GM18507 (cell line): Measurements from ENCODE around the gene CYB5RL.

Experiments used
- DNase-seq: peaks from one replicate; pipeline ENCODE4 v3.0.0; 2011; ENCODE audit warnings: low read depth; ENCODE audit not compliant: insufficient read length; ENCODE audit errors: extremely low spot score
- FAIRE-seq: peaks from 2 replicates; lab custom pipeline; 2011; peaks lifted over from hg19 to GRCh38; lab: Jason Lieb, UNC

CYB5RL gene

DNA sequence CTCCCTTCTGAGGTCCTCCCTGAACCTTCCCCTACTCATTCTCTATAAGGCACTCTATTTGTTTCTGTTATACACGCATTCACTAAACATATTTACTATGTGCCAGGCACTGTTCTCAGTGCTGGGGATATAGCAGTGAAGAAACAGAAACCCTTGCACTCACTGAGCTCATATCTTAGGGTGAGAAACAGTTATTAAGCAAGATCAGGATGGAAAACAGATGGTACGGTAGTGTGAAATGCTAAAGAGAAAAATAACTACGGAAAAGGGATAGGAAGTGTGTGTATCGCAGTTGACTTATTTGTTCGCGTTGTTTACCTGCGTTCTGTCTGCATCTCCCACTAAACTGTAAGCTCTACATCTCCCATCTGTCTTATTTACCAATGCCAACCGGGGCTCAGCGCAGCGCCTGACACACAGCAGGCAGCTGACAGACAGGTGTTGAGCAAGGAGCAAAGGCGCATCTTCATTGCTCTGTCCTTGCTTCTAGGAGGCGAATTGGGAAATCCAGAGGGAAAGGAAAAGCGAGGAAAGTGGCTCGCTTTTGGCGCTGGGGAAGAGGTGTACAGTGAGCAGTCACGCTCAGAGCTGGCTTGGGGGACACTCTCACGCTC is 572 bp downstream of the CYB5RL start:
- FAIRE-seq, result no peak
- DNase-seq, result no peak

DNA sequence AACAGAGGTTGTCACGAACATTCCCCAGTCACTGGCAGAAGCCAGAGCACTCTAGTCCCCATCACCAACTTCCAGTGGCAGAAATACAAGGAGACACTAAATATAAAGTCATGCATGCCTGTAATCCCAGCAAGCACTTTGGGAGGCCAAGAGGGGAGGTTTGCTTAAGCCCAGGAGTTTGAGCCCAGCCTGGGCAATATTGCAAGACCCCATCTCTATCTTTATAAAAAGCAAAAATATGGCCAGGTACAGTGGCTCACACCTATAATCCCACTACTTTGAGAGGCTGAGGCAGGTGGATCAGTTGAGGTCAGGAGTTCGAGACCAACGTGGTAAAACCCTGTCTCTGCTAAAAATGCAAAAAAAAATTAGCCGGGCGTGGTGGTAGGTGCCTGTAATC is 6.4 kb downstream of the CYB5RL start:
- no peak for FAIRE-seq
- DNase-seq, result no peak

DNA sequence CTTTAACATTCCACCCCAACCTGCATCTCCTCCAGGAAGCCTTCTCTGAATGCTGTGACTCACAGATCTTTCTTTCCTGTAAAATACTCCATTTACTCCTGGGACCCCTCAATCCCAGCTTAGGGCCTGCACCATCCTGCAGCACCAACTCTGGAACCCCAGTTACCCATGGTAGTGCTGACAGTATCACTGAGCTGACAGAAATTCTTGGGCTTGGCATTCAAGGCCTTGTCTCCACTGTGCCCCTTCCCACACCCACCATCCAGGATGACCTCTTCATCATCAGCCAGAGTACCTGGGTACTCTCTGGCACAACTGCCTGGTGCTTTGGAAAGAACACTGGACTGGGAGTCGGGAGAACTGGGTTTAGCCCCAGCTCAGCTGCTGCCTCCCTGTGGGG is 8.3 kb downstream of the CYB5RL start:
- no peak for DNase-seq
- no peak for FAIRE-seq

DNA sequence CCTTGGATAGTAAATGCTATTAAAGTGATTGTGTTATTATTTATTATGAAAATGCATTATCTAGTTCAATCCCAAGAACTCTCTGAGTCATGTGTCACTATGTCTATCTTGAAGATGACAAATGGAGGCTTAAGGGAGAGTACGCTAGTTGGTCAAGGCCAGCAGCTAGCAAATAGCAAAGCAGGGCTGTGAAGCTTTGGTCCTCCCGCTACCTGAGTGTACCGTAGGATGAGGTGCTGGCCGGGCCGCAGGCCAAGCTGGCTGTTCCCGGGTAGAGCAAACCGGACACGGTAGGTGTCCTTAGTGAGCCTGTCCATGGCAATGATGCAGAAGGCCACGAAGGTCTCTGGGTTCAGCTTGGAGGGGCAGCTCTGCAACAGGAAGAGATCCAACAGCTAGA is 9.3 kb downstream of the CYB5RL start:
- no peak for FAIRE-seq
- DNase-seq, result no peak

DNA sequence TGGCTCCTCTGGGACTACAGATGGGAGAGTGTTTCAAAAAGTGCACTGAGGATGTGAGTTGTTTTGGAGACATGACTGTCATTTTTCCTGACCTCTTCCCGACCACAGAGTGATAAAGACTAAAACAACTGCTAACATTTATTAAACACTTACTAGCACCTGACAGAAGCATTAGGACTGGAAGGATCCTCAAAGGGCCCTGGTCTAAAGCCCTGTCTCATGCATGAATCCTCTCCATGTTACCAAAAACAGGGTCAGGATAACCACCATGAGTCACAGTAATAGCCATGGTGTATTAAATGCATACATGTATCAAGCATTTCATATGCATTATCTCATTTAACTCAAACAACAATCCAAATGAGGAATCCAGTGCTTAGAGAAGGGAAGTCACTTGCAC is 11.5 kb downstream of the CYB5RL start:
- FAIRE-seq (no peak), DNase-seq (no peak)

DNA sequence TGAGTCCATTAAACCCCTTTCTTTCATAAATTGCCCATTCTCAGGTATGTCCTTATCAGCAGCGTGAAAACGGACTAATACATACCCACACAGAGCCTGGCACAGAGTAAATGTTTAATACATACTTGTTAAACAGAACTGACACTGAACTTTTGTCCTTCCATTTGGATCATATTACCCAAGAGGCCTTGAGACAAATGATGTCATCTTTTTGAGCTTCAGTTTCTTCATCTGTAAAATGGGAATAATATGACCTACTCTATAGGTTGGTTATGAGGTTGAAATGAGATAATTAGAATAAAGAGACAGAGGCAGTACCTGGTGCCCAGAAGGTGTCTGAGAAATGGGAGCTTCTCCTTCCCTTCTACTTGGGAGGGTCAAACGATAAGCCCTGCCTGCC is 13.8 kb downstream of the CYB5RL start:
- DNase-seq, result no peak
- FAIRE-seq, result no peak

DNA sequence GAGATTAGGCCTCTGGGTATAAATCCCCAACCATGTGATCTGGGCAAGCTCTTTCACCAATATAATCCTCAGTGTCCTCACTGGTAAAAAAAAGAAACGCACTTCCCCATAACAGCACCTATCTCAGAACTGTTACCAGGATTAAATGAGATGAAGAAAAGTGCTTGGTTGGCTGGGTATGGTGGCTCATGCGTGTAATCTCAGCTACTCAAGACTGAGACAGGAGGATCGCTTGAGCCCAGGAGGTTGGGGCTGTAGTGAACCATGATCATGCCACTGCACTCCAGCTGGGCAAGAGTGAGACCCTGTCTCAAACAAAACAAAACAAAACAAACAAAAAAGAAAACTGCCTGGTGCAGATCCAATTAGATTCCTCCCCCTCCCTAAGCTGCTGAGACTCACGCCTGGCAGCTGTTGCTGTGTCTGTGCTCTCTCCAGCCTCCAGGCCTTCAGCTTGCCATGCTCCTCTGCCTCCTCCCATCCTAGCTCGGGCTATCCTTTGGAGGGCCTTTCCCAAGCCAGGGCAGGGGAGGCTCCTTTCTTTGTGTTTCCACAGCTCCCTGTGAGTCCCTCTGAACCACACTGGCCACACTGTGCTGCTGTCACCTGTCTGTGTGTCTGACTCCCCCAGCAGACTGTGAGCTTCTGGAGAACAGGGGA is 19.0 kb downstream of the CYB5RL start:
- no peak for DNase-seq
- no peak for FAIRE-seq

DNA sequence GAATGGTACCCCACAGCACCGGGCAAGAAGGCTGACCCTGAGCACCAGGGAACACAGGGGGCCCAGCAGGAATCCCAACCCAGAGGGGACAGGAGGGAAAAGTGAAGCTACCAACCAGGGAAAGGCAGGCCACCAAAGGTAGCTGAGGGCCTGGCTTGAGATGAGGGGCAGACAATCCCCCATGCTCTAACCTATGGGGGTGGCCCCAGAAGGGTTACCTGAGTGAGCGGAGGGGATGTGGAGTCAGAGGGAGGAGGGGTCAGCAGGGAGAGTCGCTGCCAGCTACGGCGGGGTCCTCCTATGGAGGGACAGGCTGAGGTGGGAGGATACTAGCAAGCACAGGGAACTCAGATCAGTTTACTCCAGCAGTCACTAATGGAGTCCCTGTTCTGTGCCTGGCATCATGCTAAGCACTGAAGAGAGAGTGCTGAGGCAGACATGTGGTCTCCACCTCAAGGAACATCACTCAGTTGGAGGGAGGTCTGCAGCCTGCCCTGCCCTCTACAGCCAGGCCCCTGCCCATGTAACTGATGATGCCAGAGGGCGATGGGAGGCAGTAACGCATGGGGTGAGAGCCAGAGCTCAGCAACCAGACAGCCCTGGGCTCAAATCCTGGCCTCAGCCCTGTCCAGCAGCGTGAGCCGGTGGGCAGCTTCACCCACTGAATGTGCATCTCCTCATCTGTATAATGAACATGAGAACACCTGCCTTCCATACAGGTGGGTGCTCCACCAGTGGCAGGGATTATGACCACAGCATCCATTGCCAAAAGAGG is 21.3 kb downstream of the CYB5RL start:
- FAIRE-seq (no peak), DNase-seq (no peak)

DNA sequence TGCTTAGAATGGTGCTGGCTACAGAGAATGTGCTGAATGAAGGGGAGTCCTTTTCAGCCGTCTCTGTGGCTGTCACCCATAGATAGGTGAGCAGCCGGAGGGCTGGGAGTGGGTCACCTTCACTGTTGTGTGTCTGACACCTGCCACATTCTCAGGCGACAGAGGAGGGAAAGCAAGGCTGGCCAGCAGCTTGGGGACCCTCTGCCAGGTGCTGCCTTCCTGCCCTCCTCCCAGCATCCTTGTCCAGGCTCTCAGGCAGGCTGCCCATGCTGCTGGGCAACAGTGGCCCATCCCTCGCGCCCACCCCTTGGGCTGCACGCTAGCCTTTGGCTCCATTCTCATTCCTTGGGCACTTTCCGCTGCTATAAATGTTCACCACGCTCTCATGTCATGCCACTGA is 22.1 kb downstream of the CYB5RL start:
- DNase-seq, result no peak
- no peak for FAIRE-seq

DNA sequence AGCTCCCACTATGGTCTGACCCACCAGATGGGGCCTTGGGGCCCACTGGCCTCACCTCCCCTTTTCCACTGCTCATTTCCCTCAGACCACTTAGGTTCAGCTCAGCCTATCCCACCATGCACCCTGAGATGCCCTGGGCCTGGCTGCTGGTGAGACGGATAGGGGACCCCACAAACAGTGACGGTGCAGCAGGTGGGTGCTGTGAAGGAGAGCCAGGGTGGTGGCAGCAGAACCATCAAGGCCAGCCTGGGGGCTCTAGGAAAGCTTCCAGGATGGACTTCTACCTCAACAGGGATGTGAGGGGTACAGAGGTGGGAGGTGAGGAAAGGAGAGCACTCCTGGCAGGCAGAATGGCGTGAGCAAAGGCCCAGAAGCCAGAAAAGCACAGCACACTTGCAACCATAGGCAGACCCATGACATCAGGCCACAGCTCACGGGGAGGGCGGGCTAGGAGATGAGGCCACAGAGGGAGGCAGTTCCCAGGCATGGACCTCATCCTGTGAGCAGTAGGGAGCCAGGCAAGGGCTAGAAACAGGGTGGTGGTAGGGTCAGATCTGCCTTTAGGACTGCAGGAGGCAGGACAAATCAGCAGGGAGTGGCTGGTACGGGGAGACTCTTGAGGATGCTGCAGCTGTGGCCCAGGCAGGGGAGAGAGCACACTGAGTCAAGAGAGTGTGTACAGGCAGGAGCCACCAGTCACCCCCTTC is 23.1 kb downstream of the CYB5RL start:
- FAIRE-seq (no peak), DNase-seq (no peak)

DNA sequence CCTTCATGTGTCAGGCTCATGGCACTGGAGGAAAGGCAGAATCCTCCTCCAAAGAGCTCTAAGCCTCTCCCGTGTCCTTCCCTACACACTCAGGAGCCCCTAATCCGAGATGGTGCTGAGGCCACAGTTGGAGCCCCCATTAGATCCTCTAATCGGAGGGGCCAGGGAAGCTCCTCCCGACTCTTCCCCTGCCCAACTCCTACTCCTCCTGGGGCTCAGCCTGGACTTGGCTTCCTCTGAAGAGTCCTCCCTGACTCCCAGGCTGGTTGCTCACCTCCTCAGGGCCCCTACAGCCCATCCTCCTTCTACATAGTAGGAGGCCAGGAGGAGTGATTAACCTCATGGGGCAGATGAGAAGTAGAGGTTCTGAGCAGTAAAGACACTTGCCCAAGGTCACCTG is 25.7 kb downstream of the CYB5RL start:
- no peak for FAIRE-seq
- no peak for DNase-seq

DNA sequence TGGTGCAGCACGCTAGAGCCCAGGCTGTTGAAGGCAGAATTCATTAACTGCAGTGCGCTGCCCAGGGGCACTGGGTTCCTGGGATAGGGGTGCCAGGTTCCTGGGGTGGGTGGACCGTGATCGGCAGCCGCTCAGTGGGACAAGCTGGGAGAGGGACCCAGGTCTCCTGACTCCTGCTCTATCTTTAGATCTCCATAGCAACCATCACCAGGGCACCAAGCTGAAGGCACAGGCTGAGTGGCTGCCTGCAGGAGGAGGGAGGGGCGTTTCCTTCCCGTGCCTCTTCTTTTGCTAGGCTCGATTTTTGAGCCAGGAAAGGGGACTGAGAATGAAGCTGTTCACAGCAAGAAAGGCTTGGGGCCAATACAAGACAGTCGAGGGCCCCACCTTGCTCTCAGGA is 26.1 kb downstream of the CYB5RL start:
- FAIRE-seq (no peak), DNase-seq (no peak)

DNA sequence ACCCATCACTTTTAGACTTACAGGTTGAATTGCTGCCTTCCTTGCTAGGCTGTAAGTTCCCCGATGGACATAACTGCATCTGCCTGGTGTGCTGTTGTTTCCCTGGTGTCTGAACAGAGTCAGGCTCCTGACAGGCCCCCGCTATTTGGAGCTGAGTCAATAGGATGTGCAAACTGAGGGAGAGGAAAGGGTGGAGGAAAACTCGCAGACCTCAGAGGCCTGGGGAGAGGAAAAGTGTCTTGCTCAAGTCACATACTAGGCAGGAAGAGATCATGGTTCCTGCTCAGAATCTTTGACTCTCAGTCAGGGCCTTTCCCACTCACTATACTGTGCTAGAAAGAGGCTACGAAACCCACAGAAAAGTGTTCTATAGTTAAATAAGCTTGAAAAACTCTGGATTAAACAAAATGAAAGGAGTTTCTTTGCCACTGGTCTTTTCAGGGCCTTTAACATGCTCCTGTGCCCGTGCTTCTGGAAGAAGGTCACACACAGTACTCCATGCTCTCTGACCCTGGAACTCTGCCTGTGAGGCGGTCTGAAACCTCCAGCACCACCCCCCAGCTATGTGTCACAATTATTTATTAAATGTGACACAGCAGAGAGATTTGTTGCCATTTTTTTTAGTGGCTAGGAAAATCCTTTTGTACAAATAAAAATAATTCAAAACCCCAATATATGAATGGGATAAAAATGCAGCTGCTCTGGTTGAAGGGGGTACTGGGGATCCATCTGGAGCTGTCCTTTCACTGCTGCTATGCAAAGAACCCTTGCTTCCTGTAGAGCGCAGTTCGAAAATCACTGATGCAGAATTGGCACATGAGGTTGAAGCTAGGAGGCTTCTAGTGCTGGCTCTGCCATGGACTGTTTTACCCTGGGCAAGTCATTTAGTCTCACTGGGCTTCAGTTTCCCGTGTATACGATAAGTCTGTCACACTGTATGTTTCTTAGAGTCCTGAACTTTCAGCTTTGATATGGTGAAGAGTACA is 26.9 kb downstream of the CYB5RL start:
- FAIRE-seq (no peak), DNase-seq (no peak)

DNA sequence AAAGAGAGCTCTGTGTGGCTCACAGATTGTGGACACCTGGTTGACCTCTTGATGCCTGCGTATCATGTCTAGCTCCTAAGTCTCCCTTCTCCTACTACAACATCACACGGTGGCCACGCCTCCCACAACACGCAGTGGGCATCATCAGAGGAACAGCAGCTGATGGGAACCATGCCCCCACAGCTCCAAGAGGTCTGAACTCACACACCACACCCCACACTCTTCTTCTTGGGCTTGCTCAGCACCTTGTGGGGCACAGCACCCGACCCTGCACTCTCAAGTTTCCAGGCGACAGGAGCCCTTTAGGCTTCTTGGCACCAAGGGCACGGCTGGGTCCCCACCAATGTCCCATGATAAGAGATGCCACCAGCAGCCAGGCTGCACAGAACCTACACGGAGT is 28.2 kb downstream of the CYB5RL start:
- DNase-seq (no peak), FAIRE-seq (no peak)

DNA sequence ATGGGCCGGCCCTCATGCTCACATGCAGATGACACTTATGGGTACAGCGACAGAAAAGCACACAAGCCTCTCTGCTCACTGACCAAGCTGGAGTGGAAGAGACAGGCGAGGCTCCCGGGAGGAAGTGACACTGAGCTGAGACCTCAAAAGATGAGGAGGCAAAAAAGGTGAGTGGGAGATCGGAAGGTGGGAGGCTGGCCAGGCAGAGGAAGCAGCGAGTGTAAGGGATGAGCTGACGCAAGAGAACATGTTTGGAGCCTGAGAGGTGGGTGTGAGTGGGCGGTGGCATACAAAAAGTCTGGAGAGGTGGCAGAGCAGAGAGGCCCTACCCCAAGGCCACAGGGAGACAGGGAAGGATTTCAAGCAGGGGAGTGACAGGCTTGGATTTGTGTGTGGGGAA is 28.8 kb downstream of the CYB5RL start:
- FAIRE-seq (no peak), DNase-seq (no peak)

DNA sequence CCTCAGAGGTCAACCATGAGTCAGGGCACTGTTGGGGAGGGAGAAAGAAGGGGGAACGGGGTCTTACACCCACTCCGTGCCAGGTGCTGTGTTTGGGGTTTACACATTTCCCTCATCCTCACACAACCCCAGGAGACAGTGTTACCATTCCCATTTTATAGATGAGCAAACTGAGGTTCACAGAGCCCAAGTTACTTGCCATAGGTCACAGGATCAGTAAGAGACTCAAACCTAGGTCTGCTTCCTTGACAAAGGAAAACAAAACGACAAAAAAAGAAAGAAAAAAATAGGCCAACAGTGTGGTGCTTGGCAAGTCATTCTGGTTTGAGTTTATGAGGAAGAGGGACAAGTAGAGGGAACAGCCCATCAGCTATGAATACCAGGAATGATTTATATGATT is 30.8 kb downstream of the CYB5RL start:
- no peak for FAIRE-seq

DNA sequence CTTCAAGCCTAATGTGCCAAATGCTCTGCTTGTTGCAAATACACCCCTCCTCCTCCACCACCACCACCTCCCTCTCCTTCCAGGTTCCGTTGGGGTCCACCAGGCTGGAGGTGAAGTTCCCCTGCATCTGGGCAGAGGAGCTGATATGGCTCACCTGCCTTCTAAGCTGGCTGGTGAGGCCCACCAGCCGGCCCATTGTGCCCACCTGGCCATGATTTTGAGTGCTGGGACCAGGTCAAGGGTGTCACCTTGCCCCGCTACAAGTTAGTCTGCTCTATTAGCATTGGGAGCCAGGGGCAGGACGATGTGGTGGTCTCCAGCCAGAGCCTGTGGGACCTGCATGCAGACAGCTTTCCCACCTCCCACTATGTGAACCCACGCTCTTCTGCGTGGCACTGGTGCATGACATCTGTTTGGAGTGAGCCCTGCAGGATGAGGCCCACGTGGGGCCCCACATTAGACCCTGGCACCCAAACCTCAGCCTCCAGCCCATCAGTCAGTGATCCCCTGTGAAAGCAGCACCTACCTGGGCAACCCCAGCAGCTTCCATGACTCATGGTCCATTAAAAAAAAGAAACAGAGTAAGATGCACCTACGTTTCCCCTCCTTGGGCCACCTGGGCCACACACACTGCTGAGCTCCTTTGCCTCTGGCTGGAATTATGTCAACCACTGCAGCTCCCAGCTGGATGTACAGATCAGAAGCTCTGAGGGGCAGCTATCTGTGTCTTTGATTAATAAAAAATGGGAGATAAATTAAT is 31.4 kb downstream of the CYB5RL start:
- no peak for DNase-seq
- FAIRE-seq, result no peak

More for the DNA sequence above, 30.8 kb downstream of the CYB5RL start:
- DNase-seq, result no peak

DNA sequence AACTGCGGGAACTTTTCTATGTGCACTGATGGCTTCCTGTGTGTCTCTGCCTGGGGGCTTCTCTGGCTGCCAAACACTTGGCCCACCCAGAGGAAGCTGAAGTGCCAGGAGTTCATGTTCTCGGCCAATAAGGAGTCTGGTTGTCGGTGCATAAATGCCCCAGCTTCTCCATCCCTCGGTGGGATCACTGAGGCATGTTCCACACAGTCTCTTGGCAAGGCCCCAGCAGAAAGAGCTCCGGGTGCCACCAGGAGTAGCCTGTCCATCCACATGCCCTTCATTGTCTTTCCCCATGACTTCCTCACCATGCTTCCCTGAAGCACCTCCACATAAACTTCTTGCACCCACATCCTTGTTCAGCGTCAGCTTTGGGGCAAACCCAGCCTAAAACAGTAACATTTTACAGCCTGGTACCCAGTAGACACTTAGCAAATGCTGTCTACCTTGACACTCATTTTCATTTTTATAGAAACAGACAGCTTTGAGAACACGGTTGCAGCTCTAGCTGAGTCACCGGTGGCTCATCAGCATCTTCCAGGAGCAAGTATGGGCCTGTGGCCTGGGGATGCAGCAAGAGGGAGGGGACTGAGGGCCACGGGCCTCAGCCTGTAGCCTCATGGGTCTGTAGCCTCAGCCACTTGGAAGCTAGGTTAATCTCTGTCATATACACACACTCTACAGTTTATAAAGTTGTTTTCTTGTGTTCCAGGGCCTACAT is 32.2 kb downstream of the CYB5RL start:
- no peak for DNase-seq
- FAIRE-seq, result no peak
